Adrenal gland (tissue), 12 donors: ENCODE results near the gene NAGS. TPM values are rescaled to one million over a fixed set of nuclear protein-coding genes. Genes with fewer than 3 reads are reported as not detected.
"Not testable (repeated sequence)": the region's sequence is repeated elsewhere in the genome, so short reads cannot be mapped to it uniquely, and the experiment has no call there.

Experiments
- DNase-seq, 7 donors: peaks; one replicate each; pipeline ENCODE4 v3.0.0-alpha.2; 2019 to 2020
- H3K27ac ChIP-seq, 5 donors: fragments of 200-600 bp; sonication (generic) in 4 of 5; 1 replicate in 3 of 5; 2 replicates in 2 of 5; pipeline versions ENCODE4 v1.5.1 to v1.8.0; 2016 to 2020; ENCODE audit warnings: mild to moderate bottlenecking in 1 of 5
- H3K27me3 ChIP-seq: fragments of 200-600 bp; 2 replicates; pipeline ENCODE4 v1.8.0; 2021
- H3K36me3 ChIP-seq, 2 donors: fragments of 200-600 bp; replicated peaks in 1 of 2; 1 replicate in 1 of 2; 2 replicates in 1 of 2; pipeline versions ENCODE4 v1.5.1 to v1.8.0; 2018 to 2022
- H3K4me1 ChIP-seq, 2 donors: fragments of 200-600 bp; replicated peaks in 1 of 2; 1 replicate in 1 of 2; 2 replicates in 1 of 2; pipeline versions ENCODE4 v1.5.1 to v1.8.0; 2018 to 2021
- H3K4me3 ChIP-seq, 4 donors: fragments of 200-600 bp; sonication (generic) in 3 of 4; one replicate each; pipeline ENCODE4 v1.5.1; 2016 to 2018
- H3K9me3 ChIP-seq, 3 donors: fragments of 200-600 bp; sonication (generic) in 1 of 3; replicated peaks in 1 of 3; 1 replicate in 2 of 3; 2 replicates in 1 of 3; pipeline versions ENCODE4 v1.5.1 to v1.8.0; 2016 to 2021
- CTCF ChIP-seq, 6 experiments: fragments of 450-650 bp in 4 of 6; fragments of 200-600 bp in 2 of 6; sonication (generic) in 1 of 6; IDR thresholded peaks; 1 replicate in 5 of 6; 2 replicates in 1 of 6; pipeline versions ENCODE4 v1.5.1 to v1.8.0; 2016 to 2021; ENCODE audit warnings: antibody characterized with exemption in 6 of 6, mild to moderate bottlenecking in 2 of 6, moderate library complexity in 1 of 6
- POLR2A ChIP-seq, 2 donors: fragments of 450-650 bp; IDR thresholded peaks; one replicate each; pipeline ENCODE4 v1.6.1; 2017; ENCODE audit warnings: antibody characterized with exemption in 2 of 2, mild to moderate bottlenecking in 2 of 2, moderate library complexity in 1 of 2
- WGBS, 4 donors: extraction: QIAGEN DNeasy Blood & Tissue Kit in 2 of 4; methylation state at CpG; one replicate each; pipeline versions ENCODE4 v1.1.5 to v1.1.7; 2013 to 2017; 5-methylcytosine and 5-hydroxymethylcytosine counted together
- intact Hi-C, 2 donors: fragments of 100-400 bp; cut with DNase I; formaldehyde crosslinking; loops; one replicate each; pipeline versions ENCODE4 v1.14.1 to v1.15.0; 2022 to 2023
- polyA plus RNA-seq, 3 donors: library from polyadenylated mRNA; stranded (reverse); fragments of 200-250 nt in 2 of 3; fragments of 350-450 nt in 1 of 3; fragmentation: Illumina TruSeq in 1 of 3; extraction: RNeasy Lipid Tissue Mini Kit (QIAGEN cat#74804) in 1 of 3; gene quantifications; one replicate each; pipeline ENCODE4 v1.2.3, GENCODE V29; 2013 to 2014
- total RNA-seq, 9 donors: library from RNA; depleted of rRNA in 4 of 9; stranded (reverse); fragments of >200 nt in 4 of 9; fragments of 120-200 nt in 1 of 9; fragmentation: NEBNext Ultra II Directional in 1 of 9; extraction: Animal tissue kit (Norgen Biotek cat#: 25700) in 1 of 9; gene quantifications; one replicate each; pipeline versions ENCODE4 v1.1.0 to v1.2.4, GENCODE V29; 2013 to 2023
- donor health status: healthy with polysubstance abuse.
- donor health status: Bipolar disorder and iron deficiency.
- donor health status: DM: yes; HTN: yes; CAD: no.
- donor health status: DM: no; HTN: no; CAD: no.
- donor health status: DM: no; HTN: no; CAD: no.
- donor health status: DM: yes; HTN: yes; CAD: no.

Gene NAGS
- total and polyA plus RNA-seq, 12 donors: 0.22 to 4.4 (median 1.1) TPM

- Histone ChIP-seq H3K36me3 (peaks cover 0 to 5% of the 10 kb centered on the region in 2 donors), H3K27me3 (no peaks in the 10 kb centered on the region), H3K4me1 (no peaks in the 10 kb centered on the region), H3K4me3 (no peak overlapping the region), H3K9me3 (no peaks in the 10 kb centered on the region), H3K27ac (no peak overlapping the region)
- DNase-seq: no peak
- WGBS, 4 donors: 86 to 92% (median 90%) methylated on average over 5 of the region's 5 CpGs
- intact Hi-C loops: no loop called here
- TF ChIP-seq POLR2A (IDR thresholded peaks at IDR 0.05) (no peak), CTCF (IDR thresholded peaks at IDR 0.05) (no peak)
Observed at GRCh38 chr17:44029736-44030135, 25.3 kb downstream of the NAGS start.

GRCh38 chr17:44030482-44030881 is 26.1 kb downstream of the NAGS start:
- TF ChIP-seq CTCF (IDR thresholded peaks at IDR 0.05): no peak
- no peak for TF ChIP-seq POLR2A (IDR thresholded peaks at IDR 0.05)
- 92 to 98% (median 95%) methylated on average over 3 of the region's 3 CpGs for WGBS, 4 donors
- intact Hi-C loops: no loop called here
- no peak overlapping the region for H3K4me3 ChIP-seq
- no peaks in the 10 kb centered on the region for H3K27me3 ChIP-seq
- no peaks in the 10 kb centered on the region for H3K9me3 ChIP-seq
- H3K27ac ChIP-seq: no peak overlapping the region
- H3K4me1 ChIP-seq: no peaks in the 10 kb centered on the region
- peaks cover 0 to 5% of the 10 kb centered on the region in 2 donors for H3K36me3 ChIP-seq
- no peak for DNase-seq

- intact Hi-C loops: no loop called here
- Histone ChIP-seq H3K9me3 (no peaks in the 10 kb centered on the region), H3K36me3 (peaks cover 0 to 34% of the 10 kb centered on the region in 2 donors), H3K27ac (no peak overlapping the region), H3K4me3 (no peak overlapping the region), H3K4me1 (no peaks in the 10 kb centered on the region), H3K27me3 (no peaks in the 10 kb centered on the region)
- no peak for DNase-seq
- WGBS, 4 donors: 60 to 70% (median 61%) methylated on average over 3 of the region's 3 CpGs
- TF ChIP-seq CTCF (IDR thresholded peaks at IDR 0.05): no peak
- no peak for TF ChIP-seq POLR2A (IDR thresholded peaks at IDR 0.05)
Observed at GRCh38 chr17:44033861-44034408, 29.5 kb downstream of the NAGS start.

- H3K27ac ChIP-seq, H3K9me3 ChIP-seq, H3K27me3 ChIP-seq, H3K4me1 ChIP-seq, intact Hi-C loops, H3K4me3 ChIP-seq, DNase-seq: not testable (repeated sequence)
- WGBS, 4 donors: no CpG with 5 or more reads among the region's 3 CpGs
- H3K36me3 ChIP-seq: peaks cover 0 to 36% of the 10 kb centered on the region in 2 donors
Observed at GRCh38 chr17:44034688-44035087, 30.3 kb downstream of the NAGS start.

GRCh38 chr17:44037471-44037870 is 33.0 kb downstream of the NAGS start:
- Histone ChIP-seq H3K4me1 (peaks cover 0 to 15% of the 10 kb centered on the region in 2 donors), H3K4me3 (no peak overlapping the region), H3K9me3 (no peaks in the 10 kb centered on the region), H3K27me3 (no peaks in the 10 kb centered on the region), H3K36me3 (peaks cover 0 to 36% of the 10 kb centered on the region in 2 donors), H3K27ac (no peak overlapping the region)
- DNase-seq: no peak
- intact Hi-C loops: no loop called here
- no peak for TF ChIP-seq POLR2A (IDR thresholded peaks at IDR 0.05)
- no peak for TF ChIP-seq CTCF (IDR thresholded peaks at IDR 0.05)
- WGBS, 4 donors: 87 to 97% (median 96%) methylated on average over 2 of the region's 2 CpGs
